HFF-Myc (cell line): ENCODE results near the gene ADGRL2.

Experiments
- DNase-seq: peaks from one replicate; pipeline ENCODE4 v3.0.0-alpha.2; 2011; ENCODE audit warnings: low read depth; ENCODE audit errors: extremely low read depth
- H3K4me3 ChIP-seq: replicated peaks from 2 replicates; pipeline ENCODE4 v1.5.1; 2011; ENCODE audit warnings: low read depth, mild to moderate bottlenecking, control low read depth, low read length
- TF ChIP-seq, protein P1 (sequence below): IDR thresholded peaks from 2 replicates; pipeline ENCODE4 v1.5.1; 2012; ENCODE audit warnings: mild to moderate bottlenecking, low read depth, low read length, control low read depth; ENCODE audit errors: missing control alignments

Gene ADGRL2

GRCh38 chr1:81813691-81814090 is 13.0 kb downstream of the ADGRL2 start:
- DNase-seq, result no peak
- TF ChIP-seq, protein P1, sequence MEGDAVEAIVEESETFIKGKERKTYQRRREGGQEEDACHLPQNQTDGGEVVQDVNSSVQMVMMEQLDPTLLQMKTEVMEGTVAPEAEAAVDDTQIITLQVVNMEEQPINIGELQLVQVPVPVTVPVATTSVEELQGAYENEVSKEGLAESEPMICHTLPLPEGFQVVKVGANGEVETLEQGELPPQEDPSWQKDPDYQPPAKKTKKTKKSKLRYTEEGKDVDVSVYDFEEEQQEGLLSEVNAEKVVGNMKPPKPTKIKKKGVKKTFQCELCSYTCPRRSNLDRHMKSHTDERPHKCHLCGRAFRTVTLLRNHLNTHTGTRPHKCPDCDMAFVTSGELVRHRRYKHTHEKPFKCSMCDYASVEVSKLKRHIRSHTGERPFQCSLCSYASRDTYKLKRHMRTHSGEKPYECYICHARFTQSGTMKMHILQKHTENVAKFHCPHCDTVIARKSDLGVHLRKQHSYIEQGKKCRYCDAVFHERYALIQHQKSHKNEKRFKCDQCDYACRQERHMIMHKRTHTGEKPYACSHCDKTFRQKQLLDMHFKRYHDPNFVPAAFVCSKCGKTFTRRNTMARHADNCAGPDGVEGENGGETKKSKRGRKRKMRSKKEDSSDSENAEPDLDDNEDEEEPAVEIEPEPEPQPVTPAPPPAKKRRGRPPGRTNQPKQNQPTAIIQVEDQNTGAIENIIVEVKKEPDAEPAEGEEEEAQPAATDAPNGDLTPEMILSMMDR, result no peak
- no peak overlapping the region for H3K4me3 ChIP-seq

DNA sequence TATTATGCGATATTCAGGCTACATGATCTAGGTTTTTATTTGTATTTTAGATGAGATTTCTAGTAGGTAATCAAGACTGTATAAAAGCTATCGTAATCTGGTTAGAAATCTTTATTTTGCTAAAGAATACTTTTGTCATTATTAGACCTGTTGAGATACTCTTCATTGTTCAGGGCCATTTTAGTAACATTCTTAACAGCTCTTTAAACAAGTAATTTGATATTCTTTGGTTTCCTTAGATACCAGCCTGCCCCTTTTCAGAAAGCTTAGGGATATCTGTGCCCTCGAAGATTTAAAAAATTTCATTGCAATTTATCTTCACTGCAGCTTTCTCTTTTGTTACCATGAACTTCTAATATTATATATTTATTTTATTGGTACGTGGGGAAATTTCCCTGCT is 18.9 kb downstream of the ADGRL2 start:
- no peak for DNase-seq
- H3K4me3 ChIP-seq, result no peak overlapping the region
- TF ChIP-seq, protein P1, result no peak

GRCh38 chr1:81820765-81821164 is 20.0 kb downstream of the ADGRL2 start:
- TF ChIP-seq, protein P1, result no peak
- H3K4me3 ChIP-seq, result no peak overlapping the region
- no peak for DNase-seq

- TF ChIP-seq, protein P1, result no peak
- no peak for DNase-seq
- H3K4me3 ChIP-seq, result no peak overlapping the region
Observed at GRCh38 chr1:81823082-81823481, 22.3 kb downstream of the ADGRL2 start.

- H3K4me3 ChIP-seq, result no peak overlapping the region
- TF ChIP-seq, protein P1, result no peak
- DNase-seq, result no peak
Observed at GRCh38 chr1:81824759-81825158, 24.0 kb downstream of the ADGRL2 start.

DNA sequence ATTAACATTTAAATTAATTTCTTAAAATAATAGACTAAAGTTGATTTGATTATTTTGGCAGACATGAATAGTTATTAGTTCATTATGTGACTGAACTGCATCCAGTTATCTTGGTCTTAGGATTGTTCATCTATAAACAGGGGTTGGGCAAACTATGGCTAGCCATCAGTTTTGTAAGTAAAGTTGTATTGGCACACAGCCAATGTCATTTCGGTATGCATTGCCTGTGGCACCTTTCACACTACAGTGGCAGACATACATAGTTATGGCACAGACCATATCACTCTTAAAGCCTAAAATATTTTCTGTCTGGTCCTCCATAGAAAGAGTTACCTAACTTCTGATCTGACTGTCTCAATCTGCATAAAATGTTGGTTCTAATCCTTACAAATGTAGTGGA is 27.2 kb downstream of the ADGRL2 start:
- no peak overlapping the region for H3K4me3 ChIP-seq
- TF ChIP-seq, protein P1, result no peak
- DNase-seq, result no peak

- H3K4me3 ChIP-seq, result no peak overlapping the region
- TF ChIP-seq, protein P1, result no peak
- no peak for DNase-seq
Observed at GRCh38 chr1:81832573-81832972, 31.8 kb downstream of the ADGRL2 start.
